ENCODE data around the gene BTNL3. TPM values are rescaled to one million over a fixed set of nuclear protein-coding genes. Genes with fewer than 3 reads are reported as not detected.

Gene BTNL3
- total and polyA plus RNA-seq, 10 of the 15 experiments (the other 5 are each of a cell fraction or from before 2014, with no cell fraction given): 0.39 TPM; not detected in 9

- TF ChIP-seq SUPT20H (IDR thresholded peaks at IDR 0.05; ENCODE audit: borderline replicate concordance, control insufficient read depth, low read depth, low read length) (no peak), MEF2A (IDR thresholded peaks at IDR 0.05; ENCODE audit: insufficient read depth, low read depth, low read length) (no peak), SMAD5 (IDR thresholded peaks at IDR 0.05; ENCODE audit: low read depth) (no peak), CUX1 (IDR thresholded peaks at IDR 0.05; ENCODE audit: insufficient replicate concordance, low read depth, low read length) (no peak), TBL1XR1 (IDR thresholded peaks at IDR 0.05; ENCODE audit: low read depth, low read length) (no peak), ZNF687 (IDR thresholded peaks at IDR 0.05) (peak; percentile 76), EP300 (IDR thresholded peaks at IDR 0.05; ENCODE audit: borderline replicate concordance in 1 of 2, control insufficient read depth in 1 of 2, low read depth in 2 of 2, low read length in 2 of 2) (no peak), ZBTB4 (CRISPR knock-in tag; IDR thresholded peaks at IDR 0.05) (no peak), MEF2B (IDR thresholded peaks at IDR 0.05; ENCODE audit: partially characterized antibody, poor library complexity, severe bottlenecking) (peak; percentile 87)
- TF ChIP-seq, protein P1, sequence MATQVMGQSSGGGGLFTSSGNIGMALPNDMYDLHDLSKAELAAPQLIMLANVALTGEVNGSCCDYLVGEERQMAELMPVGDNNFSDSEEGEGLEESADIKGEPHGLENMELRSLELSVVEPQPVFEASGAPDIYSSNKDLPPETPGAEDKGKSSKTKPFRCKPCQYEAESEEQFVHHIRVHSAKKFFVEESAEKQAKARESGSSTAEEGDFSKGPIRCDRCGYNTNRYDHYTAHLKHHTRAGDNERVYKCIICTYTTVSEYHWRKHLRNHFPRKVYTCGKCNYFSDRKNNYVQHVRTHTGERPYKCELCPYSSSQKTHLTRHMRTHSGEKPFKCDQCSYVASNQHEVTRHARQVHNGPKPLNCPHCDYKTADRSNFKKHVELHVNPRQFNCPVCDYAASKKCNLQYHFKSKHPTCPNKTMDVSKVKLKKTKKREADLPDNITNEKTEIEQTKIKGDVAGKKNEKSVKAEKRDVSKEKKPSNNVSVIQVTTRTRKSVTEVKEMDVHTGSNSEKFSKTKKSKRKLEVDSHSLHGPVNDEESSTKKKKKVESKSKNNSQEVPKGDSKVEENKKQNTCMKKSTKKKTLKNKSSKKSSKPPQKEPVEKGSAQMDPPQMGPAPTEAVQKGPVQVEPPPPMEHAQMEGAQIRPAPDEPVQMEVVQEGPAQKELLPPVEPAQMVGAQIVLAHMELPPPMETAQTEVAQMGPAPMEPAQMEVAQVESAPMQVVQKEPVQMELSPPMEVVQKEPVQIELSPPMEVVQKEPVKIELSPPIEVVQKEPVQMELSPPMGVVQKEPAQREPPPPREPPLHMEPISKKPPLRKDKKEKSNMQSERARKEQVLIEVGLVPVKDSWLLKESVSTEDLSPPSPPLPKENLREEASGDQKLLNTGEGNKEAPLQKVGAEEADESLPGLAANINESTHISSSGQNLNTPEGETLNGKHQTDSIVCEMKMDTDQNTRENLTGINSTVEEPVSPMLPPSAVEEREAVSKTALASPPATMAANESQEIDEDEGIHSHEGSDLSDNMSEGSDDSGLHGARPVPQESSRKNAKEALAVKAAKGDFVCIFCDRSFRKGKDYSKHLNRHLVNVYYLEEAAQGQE (IDR thresholded peaks at IDR 0.05; ENCODE audit: low read depth, low read length): no peak
Observed at GRCh38 chr5:181052672-181053487, 64.2 kb downstream of the BTNL3 start (continued).
